ENCODE results near the gene TRAF6. TPM values are rescaled to one million over a fixed set of nuclear protein-coding genes. Genes with fewer than 3 reads are reported as not detected.

Gene TRAF6
- total RNA-seq, 3 donors from 2014 or later, result 11.5 to 19.9 (median 16.8) TPM

- intact Hi-C loops (cut with DNase I; ENCODE audit: low total_unique reads), result no loop called here
- TF ChIP-seq POLR2AphosphoS5 (IDR thresholded peaks at IDR 0.05), result no peak
- no peak for TF ChIP-seq CTCF (IDR thresholded peaks at IDR 0.05)
- TF ChIP-seq POLR2A (IDR thresholded peaks at IDR 0.05), result no peak
- H3K27me3 ChIP-seq, result no peaks in the 10 kb centered on the region
- DNase-seq (ENCODE audit: low spot score in 2 of 2), result no peak
- no peaks in the 10 kb centered on the region for H3K9me3 ChIP-seq
- H3K27ac ChIP-seq, result no peak overlapping the region
- H3K4me1 ChIP-seq, result no peaks in the 10 kb centered on the region
- no peak overlapping the region for H3K4me3 ChIP-seq
- no peaks in the 10 kb centered on the region for H3K36me3 ChIP-seq
These were observed 38.5 kb downstream of the TRAF6 start for GRCh38 chr11:36471577-36471976.

DNA sequence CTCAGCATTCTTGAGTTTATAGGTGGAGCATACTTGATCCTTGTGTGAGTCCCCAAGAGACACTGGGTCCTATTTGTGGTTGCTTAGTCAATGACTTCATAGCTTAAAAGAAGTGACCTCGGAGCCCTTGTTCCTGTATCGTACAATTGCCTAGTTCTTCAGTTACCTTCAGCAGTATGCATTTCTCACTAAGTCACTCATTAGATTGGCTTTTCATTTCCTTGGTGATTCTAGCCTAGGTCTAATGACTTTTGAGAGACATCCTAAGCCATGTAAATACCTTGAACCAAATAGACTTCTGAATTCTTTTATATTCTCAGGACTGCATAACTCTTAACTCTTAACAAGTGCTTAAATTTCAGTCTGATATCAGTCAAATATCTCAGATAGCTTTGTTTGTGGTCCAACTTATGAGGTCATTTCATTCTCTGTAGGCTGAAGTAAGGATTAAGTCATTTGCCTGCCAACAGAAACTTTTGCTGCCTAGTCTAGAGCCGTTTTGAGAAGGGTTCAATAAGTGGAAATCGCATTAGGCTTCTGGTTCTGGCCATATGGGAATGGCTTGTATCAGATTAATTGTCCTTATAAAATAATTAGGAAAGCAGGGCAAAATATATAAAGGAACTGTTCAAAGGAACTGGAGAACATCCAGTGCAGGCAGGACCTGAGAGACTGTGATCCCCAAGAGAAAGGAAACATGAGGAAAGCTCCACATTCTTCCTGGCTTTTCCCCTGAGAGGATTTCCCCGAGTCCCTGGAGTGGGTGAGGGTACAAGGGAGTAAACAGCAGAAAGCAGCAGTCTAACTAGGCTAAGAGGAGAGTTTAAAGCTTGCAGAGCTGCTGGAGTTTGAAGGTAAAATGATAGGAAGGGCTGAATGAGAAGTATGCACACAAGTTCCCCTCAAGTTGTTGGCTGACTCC, 39.9 kb downstream of the TRAF6 start:
- Histone ChIP-seq H3K27me3 (no peaks in the 10 kb centered on the region), H3K36me3 (no peaks in the 10 kb centered on the region), H3K4me1 (no peaks in the 10 kb centered on the region), H3K27ac (no peak overlapping the region), H3K9me3 (no peaks in the 10 kb centered on the region), H3K4me3 (no peak overlapping the region)
- TF ChIP-seq POLR2AphosphoS5 (IDR thresholded peaks at IDR 0.05) (no peak), CTCF (IDR thresholded peaks at IDR 0.05) (no peak), POLR2A (IDR thresholded peaks at IDR 0.05) (no peak)
- DNase-seq (ENCODE audit: low spot score in 2 of 2), result no peak
- intact Hi-C loops (cut with DNase I; ENCODE audit: low total_unique reads), result no loop called here

GRCh38 chr11:36469063-36469462, 41.0 kb downstream of the TRAF6 start:
- intact Hi-C loops (cut with DNase I; ENCODE audit: low total_unique reads), result no loop called here
- Histone ChIP-seq H3K27ac (no peak overlapping the region), H3K9me3 (no peaks in the 10 kb centered on the region), H3K4me1 (no peaks in the 10 kb centered on the region), H3K36me3 (no peaks in the 10 kb centered on the region), H3K27me3 (no peaks in the 10 kb centered on the region), H3K4me3 (no peak overlapping the region)
- TF ChIP-seq POLR2AphosphoS5 (IDR thresholded peaks at IDR 0.05), result no peak
- no peak for TF ChIP-seq CTCF (IDR thresholded peaks at IDR 0.05)
- TF ChIP-seq POLR2A (IDR thresholded peaks at IDR 0.05), result no peak
- no peak for DNase-seq (ENCODE audit: low spot score in 2 of 2)

DNA sequence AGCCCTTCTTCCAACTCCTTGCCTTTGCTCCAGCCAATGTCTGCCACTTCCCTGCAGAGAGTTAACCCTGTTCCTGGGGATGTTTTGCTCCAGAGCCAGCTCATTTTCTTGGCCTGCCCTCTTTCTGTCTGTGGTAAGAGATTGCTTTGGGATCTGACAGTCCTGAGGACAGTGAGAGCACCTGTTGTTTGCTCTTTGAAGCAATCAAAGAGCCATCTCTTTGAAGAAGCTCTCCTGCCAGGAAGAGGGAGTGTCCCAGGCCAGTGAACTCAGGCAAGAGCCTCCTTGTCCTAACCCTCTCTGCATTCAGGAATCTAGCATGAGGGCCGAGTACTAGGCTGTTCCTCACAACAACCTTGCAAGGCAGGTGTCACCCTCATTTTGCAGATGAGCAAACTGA, 42.2 kb downstream of the TRAF6 start:
- Histone ChIP-seq H3K27me3 (no peaks in the 10 kb centered on the region), H3K36me3 (no peaks in the 10 kb centered on the region), H3K27ac (no peak overlapping the region), H3K9me3 (no peaks in the 10 kb centered on the region), H3K4me3 (no peak overlapping the region), H3K4me1 (no peaks in the 10 kb centered on the region)
- no peak for TF ChIP-seq CTCF (IDR thresholded peaks at IDR 0.05)
- intact Hi-C loops (cut with DNase I; ENCODE audit: low total_unique reads), result no loop called here
- DNase-seq (ENCODE audit: low spot score in 2 of 2), result no peak

DNA sequence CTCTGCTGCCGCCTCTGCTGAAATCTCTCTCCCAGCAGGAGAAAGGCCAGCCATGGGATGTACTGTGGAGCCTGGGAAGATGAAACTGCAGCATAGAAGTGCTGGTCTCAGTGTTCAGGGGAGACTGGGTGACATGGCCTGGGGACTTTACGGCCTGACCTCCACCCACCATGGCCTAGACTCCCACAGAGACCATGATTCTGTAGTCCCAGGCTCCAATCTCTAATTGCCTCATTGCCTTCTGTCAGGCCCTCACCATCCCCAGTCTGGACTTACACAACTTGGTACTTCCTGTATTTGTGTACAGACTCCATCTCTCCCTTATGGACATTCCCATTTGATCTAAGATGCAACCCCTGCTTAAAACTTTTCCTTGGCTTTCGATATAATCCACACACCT, 43.1 kb downstream of the TRAF6 start:
- Histone ChIP-seq H3K27me3 (no peaks in the 10 kb centered on the region), H3K9me3 (no peaks in the 10 kb centered on the region), H3K4me1 (no peaks in the 10 kb centered on the region), H3K4me3 (no peak overlapping the region), H3K36me3 (no peaks in the 10 kb centered on the region), H3K27ac (no peak overlapping the region)
- TF ChIP-seq POLR2A (IDR thresholded peaks at IDR 0.05), result no peak
- TF ChIP-seq POLR2AphosphoS5 (IDR thresholded peaks at IDR 0.05), result no peak
- DNase-seq (ENCODE audit: low spot score in 2 of 2), result no peak
- intact Hi-C loops (cut with DNase I; ENCODE audit: low total_unique reads), result no loop called here

All from breast epithelium (tissue), 4 donors.